Neural crest cell (in vitro differentiated cells): Measurements from ENCODE around the gene GNE. TPM values are rescaled to one million over a fixed set of nuclear protein-coding genes. Genes with fewer than 3 reads are reported as not detected.
"Not testable (repeated sequence)": the region's sequence is repeated elsewhere in the genome, so short reads cannot be mapped to it uniquely, and the experiment has no call there.

Experiments used
- DNase-seq: peaks from one replicate; pipeline ENCODE4 v3.0.0; 2021; ENCODE audit warnings: low read depth, mixed read lengths, low spot score
- H3K27ac Mint-ChIP-seq: one replicate; pipeline ENCODE4 v1.8.0; 2021; ENCODE audit warnings: mild to moderate bottlenecking, mixed read lengths; ENCODE audit not compliant: unreplicated experiment
- H3K27me3 Mint-ChIP-seq: 2 replicates; pipeline ENCODE4 v1.8.0; 2021; ENCODE audit warnings: low read depth, mild to moderate bottlenecking, mixed read lengths
- H3K36me3 Mint-ChIP-seq: 2 replicates; pipeline ENCODE4 v1.8.0; 2021; ENCODE audit warnings: low read depth, mild to moderate bottlenecking, mixed read lengths
- H3K4me1 Mint-ChIP-seq: 2 replicates; pipeline ENCODE4 v1.8.0; 2021; ENCODE audit warnings: mixed read lengths
- H3K4me3 Mint-ChIP-seq: one replicate; pipeline ENCODE4 v1.8.0; 2021; ENCODE audit warnings: mild to moderate bottlenecking, mixed read lengths
- H3K9me3 Mint-ChIP-seq: 2 replicates; pipeline ENCODE4 v1.8.0; 2021; ENCODE audit warnings: mixed read lengths
- CTCF ChIP-seq: fragments of 200-600 bp; sonication (generic); conservative IDR thresholded peaks from 2 replicates; pipeline ENCODE4 v1.5.0; 2021; ENCODE audit warnings: antibody characterized with exemption, mild to moderate bottlenecking
- total RNA-seq: library from RNA; stranded (reverse); gene quantifications from 2 replicates; pipeline ENCODE4 v1.2.1, GENCODE V29; 2021

GNE gene
- total RNA-seq, 1 donor from 2014 or later: 24.6 TPM

DNA sequence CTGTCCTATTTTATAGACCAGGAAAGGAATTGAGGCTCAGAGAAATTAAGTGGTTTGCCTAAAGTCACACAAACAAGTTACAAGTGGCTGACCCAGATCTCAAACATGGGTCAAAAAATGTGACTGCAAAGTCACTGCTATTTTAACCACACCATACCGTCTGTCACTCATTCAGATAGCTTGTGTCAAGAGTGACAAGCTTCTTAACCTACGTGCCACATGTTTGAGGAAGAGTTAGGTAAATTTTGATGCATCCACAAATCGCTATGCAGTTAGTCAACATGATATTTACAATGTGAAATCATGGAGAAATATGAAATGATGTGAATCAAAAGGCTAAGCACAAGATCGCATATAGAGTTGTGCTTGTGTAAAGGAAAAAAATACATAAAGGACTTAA is 22.7 kb upstream of the GNE start:
- peaks cover 8% of the 10 kb centered on the region for H3K4me1 Mint-ChIP-seq
- H3K27me3 Mint-ChIP-seq: no peaks in the 10 kb centered on the region
- H3K4me3 Mint-ChIP-seq: no peak overlapping the region
- DNase-seq: no peak
- H3K36me3 Mint-ChIP-seq: no peaks in the 10 kb centered on the region
- TF ChIP-seq CTCF: no peak
- no peak overlapping the region for H3K27ac Mint-ChIP-seq
- no peaks in the 10 kb centered on the region for H3K9me3 Mint-ChIP-seq

DNA sequence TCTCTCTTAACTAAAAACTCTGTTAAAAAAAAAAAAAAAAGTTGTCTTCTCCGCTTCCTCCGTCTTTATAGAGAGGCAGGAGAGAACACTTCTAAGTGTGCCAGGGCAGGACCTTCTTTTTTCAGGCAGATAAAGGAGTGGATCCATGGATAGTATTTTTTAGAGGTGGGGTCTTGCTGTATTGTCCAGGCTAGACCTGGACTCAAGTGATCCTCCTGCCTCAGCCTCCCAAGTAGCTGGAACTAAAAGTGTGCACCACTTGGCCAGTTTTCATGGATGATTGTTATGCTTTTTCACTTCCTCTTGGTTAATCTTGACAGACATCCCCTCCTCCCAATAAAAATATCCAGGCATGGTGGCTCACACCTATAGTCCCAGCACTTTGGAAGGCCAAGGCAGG is 20.0 kb upstream of the GNE start:
- H3K4me1 Mint-ChIP-seq: peaks cover 8% of the 10 kb centered on the region
- DNase-seq: no peak
- no peaks in the 10 kb centered on the region for H3K36me3 Mint-ChIP-seq
- no peak for TF ChIP-seq CTCF
- H3K27me3 Mint-ChIP-seq: no peaks in the 10 kb centered on the region
- no peak overlapping the region for H3K27ac Mint-ChIP-seq
- no peaks in the 10 kb centered on the region for H3K9me3 Mint-ChIP-seq
- no peak overlapping the region for H3K4me3 Mint-ChIP-seq

- no peaks in the 10 kb centered on the region for H3K9me3 Mint-ChIP-seq
- no peak for TF ChIP-seq CTCF
- H3K27ac Mint-ChIP-seq: no peak overlapping the region
- H3K27me3 Mint-ChIP-seq: no peaks in the 10 kb centered on the region
- DNase-seq: no peak
- no peak overlapping the region for H3K4me3 Mint-ChIP-seq
- no peaks in the 10 kb centered on the region for H3K36me3 Mint-ChIP-seq
- peaks cover 8% of the 10 kb centered on the region for H3K4me1 Mint-ChIP-seq
These were observed 18.5 kb upstream of the GNE start for GRCh38 chr9:36276781-36277181.

DNA sequence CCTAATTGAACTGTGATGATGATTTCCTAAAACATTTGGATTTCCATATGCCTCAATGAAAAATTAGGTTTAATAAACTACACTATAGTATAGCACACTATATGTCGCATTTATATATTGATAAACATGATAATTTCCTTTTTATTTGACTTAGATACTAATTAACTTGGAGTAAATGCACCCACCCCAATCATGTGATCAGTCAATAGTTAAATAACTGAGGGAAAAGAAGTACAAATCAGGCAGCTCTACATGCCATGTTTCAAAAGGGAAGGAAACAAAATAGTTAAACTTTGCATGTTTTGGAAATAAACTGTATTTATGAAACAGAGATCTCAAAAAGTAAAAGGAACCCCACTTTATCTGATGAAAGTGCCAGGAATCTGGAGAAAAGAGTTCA is 18.0 kb upstream of the GNE start:
- Mint-ChIP-seq H3K4me3 (no peak overlapping the region), H3K4me1 (peaks cover 8% of the 10 kb centered on the region), H3K36me3 (no peaks in the 10 kb centered on the region), H3K27ac (no peak overlapping the region), H3K27me3 (no peaks in the 10 kb centered on the region), H3K9me3 (no peaks in the 10 kb centered on the region)
- no peak for TF ChIP-seq CTCF
- DNase-seq: no peak

DNA sequence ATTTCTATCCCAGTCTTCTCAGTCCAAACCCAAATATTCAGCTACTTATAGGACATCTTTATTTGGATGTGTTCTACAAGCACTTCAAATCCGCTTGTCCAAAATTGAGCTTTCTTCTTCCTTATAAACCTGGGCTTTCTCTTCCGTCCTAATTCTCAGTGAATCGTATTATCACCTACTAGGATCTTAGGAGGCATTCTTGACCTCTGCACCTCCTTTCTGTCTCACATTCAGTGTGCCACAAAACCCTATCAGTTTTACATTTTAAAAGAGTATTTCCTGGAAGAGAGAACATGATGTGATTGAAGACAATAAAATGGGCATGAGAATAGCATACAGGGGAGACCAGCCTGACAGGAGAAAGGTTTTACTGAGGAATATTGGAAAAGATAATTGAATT is 16.8 kb upstream of the GNE start:
- H3K9me3 Mint-ChIP-seq: no peaks in the 10 kb centered on the region
- H3K4me3 Mint-ChIP-seq: no peak overlapping the region
- DNase-seq: no peak
- peaks cover 8% of the 10 kb centered on the region for H3K4me1 Mint-ChIP-seq
- TF ChIP-seq CTCF: no peak
- no peak overlapping the region for H3K27ac Mint-ChIP-seq
- H3K36me3 Mint-ChIP-seq: no peaks in the 10 kb centered on the region
- no peaks in the 10 kb centered on the region for H3K27me3 Mint-ChIP-seq

DNA sequence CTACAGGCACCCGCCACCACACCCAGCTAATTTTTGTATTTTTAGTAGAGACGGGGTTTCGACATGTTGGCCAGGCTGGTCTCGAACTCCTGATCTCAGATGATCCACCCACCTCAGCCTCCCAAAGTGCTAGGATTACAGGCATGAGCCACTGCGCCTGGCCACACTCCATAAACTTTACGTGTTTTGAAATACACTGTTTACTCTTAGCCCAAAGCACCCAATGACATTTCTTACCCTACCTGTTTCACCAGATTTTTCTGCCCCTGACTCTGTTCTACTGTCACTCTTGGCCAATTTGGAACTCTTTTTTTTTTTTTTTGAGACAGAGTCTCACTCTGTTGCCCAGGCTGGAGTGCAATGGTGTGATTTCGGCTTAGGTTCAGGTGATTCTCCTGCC is 15.1 kb upstream of the GNE start:
- DNase-seq, H3K27me3 Mint-ChIP-seq, H3K4me1 Mint-ChIP-seq, H3K27ac Mint-ChIP-seq, H3K36me3 Mint-ChIP-seq, H3K9me3 Mint-ChIP-seq, H3K4me3 Mint-ChIP-seq: not testable (repeated sequence)
